Stomach (tissue), 4 donors: ENCODE data around the gene TUBA1A.

Experiments
- EP300 ChIP-seq: sonication (generic); formaldehyde crosslinking; IDR thresholded peaks from one replicate; pipeline ENCODE4 v1.6.1; 2017; ENCODE audit warnings: antibody characterized with exemption
- POLR2A ChIP-seq, 4 donors: fragments of 450-650 bp; IDR thresholded peaks; one replicate each; pipeline ENCODE4 v1.6.1; 2016; ENCODE audit warnings: antibody characterized with exemption in 4 of 4, control low read depth in 2 of 4, mild to moderate bottlenecking in 1 of 4, moderate library complexity in 1 of 4
- POLR2AphosphoS5 ChIP-seq, 3 donors: sonication (generic); formaldehyde crosslinking; IDR thresholded peaks; one replicate each; pipeline ENCODE4 v1.6.1; 2016; ENCODE audit warnings: antibody characterized with exemption in 3 of 3
- TF ChIP-seq, protein P1 (sequence below), 7 experiments: fragments of 450-650 bp in 4 of 7; fragments of 200-600 bp in 3 of 7; sonication (generic) in 3 of 7; IDR thresholded peaks; one replicate each; pipeline ENCODE4 v1.5.1; 2016 to 2019; ENCODE audit warnings: antibody characterized with exemption in 7 of 7, control low read depth in 2 of 7, mild to moderate bottlenecking in 1 of 7

DNA sequence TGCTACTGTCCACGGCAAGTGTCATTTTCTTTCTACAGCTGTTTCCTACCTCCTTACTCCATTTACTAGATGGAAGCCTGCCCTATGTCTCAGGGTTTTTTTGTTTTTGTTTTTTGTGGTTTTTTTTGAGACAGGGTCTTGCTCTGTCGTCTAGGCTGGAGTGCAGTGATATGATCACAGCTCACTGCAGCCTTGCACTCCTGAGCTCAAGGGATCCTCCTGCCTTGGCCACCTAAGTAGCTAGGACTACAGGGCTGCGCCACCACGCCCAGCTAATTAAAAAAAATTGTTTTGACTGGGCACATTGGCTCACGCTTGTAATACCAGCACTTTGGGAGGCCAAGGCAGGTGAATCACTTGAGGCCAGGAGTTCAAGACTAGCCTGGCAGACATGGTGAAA lies 14.7 kb downstream of the TUBA1A start:
- TF ChIP-seq, protein P1, sequence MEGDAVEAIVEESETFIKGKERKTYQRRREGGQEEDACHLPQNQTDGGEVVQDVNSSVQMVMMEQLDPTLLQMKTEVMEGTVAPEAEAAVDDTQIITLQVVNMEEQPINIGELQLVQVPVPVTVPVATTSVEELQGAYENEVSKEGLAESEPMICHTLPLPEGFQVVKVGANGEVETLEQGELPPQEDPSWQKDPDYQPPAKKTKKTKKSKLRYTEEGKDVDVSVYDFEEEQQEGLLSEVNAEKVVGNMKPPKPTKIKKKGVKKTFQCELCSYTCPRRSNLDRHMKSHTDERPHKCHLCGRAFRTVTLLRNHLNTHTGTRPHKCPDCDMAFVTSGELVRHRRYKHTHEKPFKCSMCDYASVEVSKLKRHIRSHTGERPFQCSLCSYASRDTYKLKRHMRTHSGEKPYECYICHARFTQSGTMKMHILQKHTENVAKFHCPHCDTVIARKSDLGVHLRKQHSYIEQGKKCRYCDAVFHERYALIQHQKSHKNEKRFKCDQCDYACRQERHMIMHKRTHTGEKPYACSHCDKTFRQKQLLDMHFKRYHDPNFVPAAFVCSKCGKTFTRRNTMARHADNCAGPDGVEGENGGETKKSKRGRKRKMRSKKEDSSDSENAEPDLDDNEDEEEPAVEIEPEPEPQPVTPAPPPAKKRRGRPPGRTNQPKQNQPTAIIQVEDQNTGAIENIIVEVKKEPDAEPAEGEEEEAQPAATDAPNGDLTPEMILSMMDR (IDR thresholded peaks at IDR 0.05): no peak
- TF ChIP-seq POLR2A (IDR thresholded peaks at IDR 0.05): no peak
- TF ChIP-seq POLR2AphosphoS5 (IDR thresholded peaks at IDR 0.05): no peak
- no peak for TF ChIP-seq EP300
